Measurements from ENCODE around the gene JAML.

The JAML gene

GRCh38 chr11:118167253-118167652 lies 57.6 kb downstream of the JAML start:
- DNase-seq (ENCODE audit: low read depth) = no peak

- no peak for DNase-seq (ENCODE audit: low read depth)
Observed at GRCh38 chr11:118166641-118167040, 58.2 kb downstream of the JAML start.

- DNase-seq (ENCODE audit: low read depth) = no peak
Observed at GRCh38 chr11:118164885-118165284, 59.9 kb downstream of the JAML start.

GRCh38 chr11:118163494-118163893 lies 61.3 kb downstream of the JAML start:
- DNase-seq (ENCODE audit: low read depth) = no peak

GRCh38 chr11:118162846-118163245 lies 62.0 kb downstream of the JAML start:
- no peak for DNase-seq (ENCODE audit: low read depth)

- no peak for DNase-seq (ENCODE audit: low read depth)
Observed at GRCh38 chr11:118161786-118162185, 63.0 kb downstream of the JAML start.

GRCh38 chr11:118157186-118157895 lies 67.5 kb downstream of the JAML start:
- no peak for DNase-seq (ENCODE audit: low read depth)

- no peak for DNase-seq (ENCODE audit: low read depth)
Observed at GRCh38 chr11:118156531-118157185, 68.2 kb downstream of the JAML start.

- no peak for DNase-seq (ENCODE audit: low read depth)
Observed at GRCh38 chr11:118155776-118156530, 68.9 kb downstream of the JAML start.

- DNase-seq (ENCODE audit: low read depth) = no peak
Observed at GRCh38 chr11:118154641-118155040, 70.2 kb downstream of the JAML start.

GRCh38 chr11:118153976-118154375 lies 70.8 kb downstream of the JAML start:
- no peak for DNase-seq (ENCODE audit: low read depth)

- no peak for DNase-seq (ENCODE audit: low read depth)
Observed at GRCh38 chr11:118153516-118153915, 71.3 kb downstream of the JAML start.

- DNase-seq (ENCODE audit: low read depth) = no peak
Observed at GRCh38 chr11:118152552-118153471, 72.0 kb downstream of the JAML start, which contains the start of gene SCN4B. SCN4B (minus strand) TSS chr11:118152823; CDS start chr11:118152673, 150 bp downstream.

- DNase-seq (ENCODE audit: low read depth) = no peak
Observed at GRCh38 chr11:118152020-118152551, 72.7 kb downstream of the JAML start.

- DNase-seq (ENCODE audit: low read depth) = no peak
Observed at GRCh38 chr11:118151431-118151830, 73.4 kb downstream of the JAML start.

- no peak for DNase-seq (ENCODE audit: low read depth)
Observed at GRCh38 chr11:118149493-118149892, 75.3 kb downstream of the JAML start.

- DNase-seq (ENCODE audit: low read depth) = no peak
Observed at GRCh38 chr11:118148856-118149255, 76.0 kb downstream of the JAML start.

GRCh38 chr11:118148240-118148639 lies 76.6 kb downstream of the JAML start:
- DNase-seq (ENCODE audit: low read depth) = no peak

- peak; percentile 49 for DNase-seq (ENCODE audit: low read depth)
Observed at GRCh38 chr11:118147502-118147901, 77.3 kb downstream of the JAML start.

- no peak for DNase-seq (ENCODE audit: low read depth)
Observed at GRCh38 chr11:118146554-118146953, 78.3 kb downstream of the JAML start.
